ENCODE results near the gene PAXX. TPM values are rescaled to one million over a fixed set of nuclear protein-coding genes. Genes with fewer than 3 reads are reported as not detected.

Gene PAXX
- total and polyA plus RNA-seq, 9 of the 15 experiments (the other 6 are each of a cell fraction or from before 2014, with no cell fraction given): 1.2 to 175 (median 38.5) TPM

- TF ChIP-seq, protein P1, sequence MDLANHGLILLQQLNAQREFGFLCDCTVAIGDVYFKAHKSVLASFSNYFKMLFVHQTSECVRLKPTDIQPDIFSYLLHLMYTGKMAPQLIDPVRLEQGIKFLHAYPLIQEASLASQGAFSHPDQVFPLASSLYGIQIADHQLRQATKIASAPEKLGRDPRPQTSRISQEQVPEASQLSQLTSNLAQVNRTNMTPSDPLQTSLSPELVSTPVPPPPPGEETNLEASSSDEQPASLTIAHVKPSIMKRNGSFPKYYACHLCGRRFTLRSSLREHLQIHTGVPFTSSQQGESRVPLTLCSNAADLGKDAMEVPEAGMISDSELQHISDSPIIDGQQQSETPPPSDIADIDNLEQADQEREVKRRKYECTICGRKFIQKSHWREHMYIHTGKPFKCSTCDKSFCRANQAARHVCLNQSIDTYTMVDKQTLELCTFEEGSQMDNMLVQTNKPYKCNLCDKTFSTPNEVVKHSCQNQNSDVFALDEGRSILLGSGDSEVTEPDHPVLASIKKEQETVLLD (IDR thresholded peaks at IDR 0.05): 0 out of 2 replicates have a peak, but pooled peaks have one; percentile 39
- TF ChIP-seq DLX4 (CRISPR knock-in tag; IDR thresholded peaks at IDR 0.05): no peak
- TF ChIP-seq C11orf30 (IDR thresholded peaks at IDR 0.05; ENCODE audit: low read depth): no peak
- TF ChIP-seq REST (IDR thresholded peaks at IDR 0.05; ENCODE audit: borderline replicate concordance): peak; percentile 84
- TF ChIP-seq REST (CRISPR knock-in tag; IDR thresholded peaks at IDR 0.05; ENCODE audit: low read depth): 0 out of 2 replicates have a peak, but pooled peaks have one; percentile 23
- TF ChIP-seq SETDB1 (IDR thresholded peaks at IDR 0.05; ENCODE audit: low read length): no peak
- TF ChIP-seq SMAD1 (IDR thresholded peaks at IDR 0.05; ENCODE audit: low read depth, low read length, partially characterized antibody): peak; percentile 34
- 0 out of 2 replicates have a peak, but pooled peaks have one; percentile 44 for TF ChIP-seq FOXP1 (CRISPR knock-in tag; IDR thresholded peaks at IDR 0.05)
- TF ChIP-seq CTCF (IDR thresholded peaks at IDR 0.05 in 2 of 3, conservative IDR thresholded peaks at IDR 0.05 in 1 of 3; ENCODE audit: insufficient read depth in 2 of 3, low read depth in 1 of 3, low read length in 3 of 3): peak; percentile 85 to 86 (median 85)
- TF ChIP-seq FOXJ2 (tag; IDR thresholded peaks at IDR 0.05): no peak
- TF ChIP-seq HMGXB4 (CRISPR knock-in tag; IDR thresholded peaks at IDR 0.05): peak; percentile 55; the same call in 1 of the 2 replicates
These were observed 44.2 kb upstream of the PAXX start (continued) for GRCh38 chr9:136947955-136948510.

Data from K562 (cell line).